G401 (cell line): ENCODE measurements around the gene TSSK2. TPM values are rescaled to one million over a fixed set of nuclear protein-coding genes. Genes with fewer than 3 reads are reported as not detected.

Experiments used
- DNase-seq: peaks from one replicate; pipeline ENCODE4 v3.0.0-alpha.2; 2015; ENCODE audit warnings: low spot score
- in situ Hi-C: cut with HindIII; loops from 2 replicates; pipeline ENCODE4 v1.10.0; 2016; ENCODE audit warnings: low sequenced_read_pairs, mixed read lengths
- total RNA-seq: library from RNA; depleted of rRNA; stranded (reverse); fragments of >200 nt; shearing (Covaris generic); gene quantifications from 2 replicates; pipeline ENCODE4 v1.2.3, GENCODE V29; 2014; rRNA removed

TSSK2 gene
- total RNA-seq, 1 experiment from 2014 or later = not detected

GRCh38 chr22:19176732-19177131 lies 45.6 kb downstream of the TSSK2 start:
- in situ Hi-C loops = no loop called here
- peak; percentile 15 for DNase-seq

GRCh38 chr22:19177164-19178064 lies 46.3 kb downstream of the TSSK2 start:
- DNase-seq = peak; percentile 11
- in situ Hi-C loops = no loop called here

- in situ Hi-C loops = no loop called here
- DNase-seq = peak; percentile 22
Observed at GRCh38 chr22:19178065-19178656, 47.1 kb downstream of the TSSK2 start.

GRCh38 chr22:19178657-19179496 lies 47.8 kb downstream of the TSSK2 start, which contains the start of gene SLC25A1:
SLC25A1 (minus strand) TSS chr22:19178736; CDS start chr22:19178673, 63 bp downstream.
- in situ Hi-C loops = no loop called here
- DNase-seq = peak; percentile 85

- in situ Hi-C loops = no loop called here
Observed at GRCh38 chr22:19179497-19180048, 48.5 kb downstream of the TSSK2 start.

DNA sequence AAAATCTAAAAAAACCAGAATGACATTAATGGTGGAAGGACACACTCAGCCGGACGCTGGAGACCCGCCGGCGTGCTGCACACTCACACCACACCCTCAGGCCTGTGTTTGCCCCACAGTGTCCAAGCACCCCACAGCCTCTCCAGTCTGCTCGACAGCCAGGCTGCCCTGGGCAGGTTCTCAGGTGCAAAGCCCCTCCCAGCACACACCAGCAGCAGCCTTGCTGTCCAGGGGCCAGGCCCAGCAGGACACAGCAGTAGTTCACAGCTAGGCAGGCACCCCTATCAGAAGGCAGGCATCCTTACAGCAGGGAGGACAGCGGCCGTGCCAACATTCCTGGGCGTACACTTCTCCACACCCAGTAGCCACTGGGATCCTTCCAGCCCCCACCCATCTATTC lies 49.1 kb downstream of the TSSK2 start:
- in situ Hi-C loops = no loop called here
- no peak for DNase-seq

More at GRCh38 chr22:19179497-19180048, 48.5 kb downstream of the TSSK2 start:
- peak; percentile 86 for DNase-seq

DNA sequence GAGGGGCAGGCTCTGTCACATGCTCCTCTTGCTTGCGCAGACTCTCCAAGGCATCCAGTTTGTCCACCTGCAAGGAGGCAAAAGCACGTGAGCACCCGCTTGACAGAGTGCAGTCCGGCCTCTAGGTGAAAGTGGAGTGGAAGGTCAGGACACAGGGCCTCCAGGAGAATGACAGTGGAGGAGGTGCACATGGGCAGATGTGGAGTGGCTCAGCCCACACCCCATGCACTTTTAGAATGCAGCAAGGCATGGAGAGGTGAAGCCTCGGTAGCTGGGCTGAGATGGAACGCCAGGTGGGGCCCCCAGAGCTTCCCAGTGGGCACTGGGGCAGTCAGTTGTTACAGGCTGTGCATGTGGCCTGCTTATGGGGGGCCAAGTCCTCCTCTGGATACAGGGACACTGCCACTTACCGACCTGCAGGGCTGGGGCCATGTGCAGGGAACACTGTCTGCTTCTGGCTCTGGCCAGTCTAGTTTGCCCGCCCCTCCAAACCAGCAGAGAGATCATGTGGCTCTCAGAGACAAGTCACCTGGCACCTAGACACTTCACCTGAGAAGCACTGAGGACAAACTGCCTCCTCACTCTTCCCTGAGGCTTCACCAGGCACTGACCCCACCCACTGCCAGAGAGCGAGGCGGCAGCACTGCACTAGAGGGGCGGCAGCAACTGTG lies 49.8 kb downstream of the TSSK2 start:
- no peak for DNase-seq
- in situ Hi-C loops = no loop called here

DNA sequence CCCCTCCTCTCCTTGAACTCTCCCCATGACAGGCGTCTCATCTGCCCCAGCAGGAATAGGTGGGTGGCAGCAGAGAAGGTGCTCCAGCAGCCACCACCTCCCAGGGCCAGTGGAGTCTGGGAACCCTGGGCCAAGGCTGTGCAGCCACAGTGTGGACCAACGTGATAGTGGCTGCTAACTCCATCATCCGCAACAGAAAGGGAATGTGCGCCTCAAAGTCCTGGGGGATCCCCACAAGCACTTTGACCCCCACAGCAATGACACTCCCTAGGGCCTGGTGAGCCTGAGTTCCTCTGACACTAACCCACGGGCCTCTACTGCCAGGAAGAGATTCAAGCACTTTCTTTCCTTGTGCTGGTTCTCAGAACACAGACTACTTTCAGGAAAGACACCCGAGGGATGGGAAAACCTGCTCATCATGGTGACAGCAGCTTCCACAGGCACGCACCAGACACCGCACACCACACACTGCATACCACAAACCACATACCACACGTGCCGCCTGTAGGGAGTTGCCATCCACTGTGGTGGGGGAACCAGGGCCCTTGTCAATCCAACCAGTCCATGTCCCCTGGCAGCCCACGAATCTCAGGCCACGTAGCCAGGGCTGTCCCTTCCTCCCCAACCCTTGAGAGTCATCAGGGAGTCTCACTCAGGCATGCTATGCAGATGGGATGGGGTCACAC lies 50.8 kb downstream of the TSSK2 start:
- in situ Hi-C loops = no loop called here
- no peak for DNase-seq

Other genes starting within 250 kb of the TSSK2 start
- gene DGCR6, start 225.0 kb upstream of the TSSK2 start, total RNA-seq = 0.98 and 6.4 TPM in 2 replicates
- gene PRODH, start 195.0 kb upstream of the TSSK2 start, total RNA-seq = 0.98 and 3.2 TPM in 2 replicates
- gene DGCR2, start 8.9 kb upstream of the TSSK2 start, total RNA-seq = 56.6 and 59.9 TPM in 2 replicates
- 28.7 and 39.0 TPM in 2 replicates for gene ESS2, start 13.3 kb downstream of the TSSK2 start, total RNA-seq
- 0.44 TPM in 1 of 2 replicates, not detected in the other for gene GSC2, start 19.0 kb downstream of the TSSK2 start, total RNA-seq
- gene SLC25A1, start 47.4 kb downstream of the TSSK2 start, total RNA-seq = 154 and 198 TPM in 2 replicates
- 4.9 and 9.4 TPM in 2 replicates for gene CLTCL1, start 160.4 kb downstream of the TSSK2 start, total RNA-seq